ENCODE results near the gene TMEM129.

The TMEM129 gene

GRCh38 chr4:1745165-1745564, 24.0 kb upstream of the TMEM129 start:
- no peak for TF ChIP-seq CTCF (IDR thresholded peaks at IDR 0.05)
- DNase-seq, result no peak
- Mint-ChIP-seq H3K4me3 (no peak overlapping the region), H3K27me3 (ENCODE audit: low read depth, poor library complexity) (peaks cover 4% of the 10 kb centered on the region), H3K27ac (no peak overlapping the region), H3K9me3 (no peaks in the 10 kb centered on the region), H3K36me3 (ENCODE audit: low read depth) (peaks cover 30% of the 10 kb centered on the region), H3K4me1 (no peaks in the 10 kb centered on the region)

- no peak overlapping the region for H3K27ac Mint-ChIP-seq
Observed at GRCh38 chr4:1744552-1744951, 23.4 kb upstream of the TMEM129 start.

GRCh38 chr4:1743975-1744374, 22.9 kb upstream of the TMEM129 start:
- TF ChIP-seq CTCF (IDR thresholded peaks at IDR 0.05), result no peak

More at GRCh38 chr4:1744552-1744951, 23.4 kb upstream of the TMEM129 start:
- DNase-seq, result no peak
- H3K36me3 Mint-ChIP-seq (ENCODE audit: low read depth), result peaks cover 30% of the 10 kb centered on the region
- H3K4me3 Mint-ChIP-seq, result no peak overlapping the region
- H3K27me3 Mint-ChIP-seq (ENCODE audit: low read depth, poor library complexity), result peaks cover 4% of the 10 kb centered on the region
- H3K4me1 Mint-ChIP-seq, result no peaks in the 10 kb centered on the region
- no peak for TF ChIP-seq CTCF (IDR thresholded peaks at IDR 0.05)
- H3K9me3 Mint-ChIP-seq, result no peaks in the 10 kb centered on the region

GRCh38 chr4:1743551-1743950, 22.4 kb upstream of the TMEM129 start:
- H3K27ac Mint-ChIP-seq, result no peak overlapping the region
- H3K36me3 Mint-ChIP-seq (ENCODE audit: low read depth), result peaks cover 38% of the 10 kb centered on the region

More at GRCh38 chr4:1743975-1744374, 22.9 kb upstream of the TMEM129 start:
- DNase-seq, result no peak
- Mint-ChIP-seq H3K4me3 (no peak overlapping the region), H3K4me1 (no peaks in the 10 kb centered on the region), H3K27me3 (ENCODE audit: low read depth, poor library complexity) (peaks cover 4% of the 10 kb centered on the region), H3K9me3 (peaks cover 2% of the 10 kb centered on the region), H3K36me3 (ENCODE audit: low read depth) (peaks cover 33% of the 10 kb centered on the region), H3K27ac (no peak overlapping the region)

GRCh38 chr4:1741208-1741607, 20.1 kb upstream of the TMEM129 start:
- DNase-seq, result no peak
- Mint-ChIP-seq H3K27me3 (ENCODE audit: low read depth, poor library complexity) (no peaks in the 10 kb centered on the region), H3K9me3 (peaks cover 13% of the 10 kb centered on the region), H3K36me3 (ENCODE audit: low read depth) (peaks cover 59% of the 10 kb centered on the region), H3K4me3 (no peak overlapping the region), H3K27ac (no peak overlapping the region), H3K4me1 (no peaks in the 10 kb centered on the region)
- TF ChIP-seq CTCF (IDR thresholded peaks at IDR 0.05), result no peak

More at GRCh38 chr4:1743551-1743950, 22.4 kb upstream of the TMEM129 start:
- Mint-ChIP-seq H3K27me3 (ENCODE audit: low read depth, poor library complexity) (peaks cover 4% of the 10 kb centered on the region), H3K4me1 (no peaks in the 10 kb centered on the region), H3K4me3 (no peak overlapping the region), H3K9me3 (peaks cover 6% of the 10 kb centered on the region)
- no peak for TF ChIP-seq CTCF (IDR thresholded peaks at IDR 0.05)
- DNase-seq, result no peak

GRCh38 chr4:1740021-1740545, 19.0 kb upstream of the TMEM129 start:
- no peaks in the 10 kb centered on the region for H3K4me1 Mint-ChIP-seq
- H3K27me3 Mint-ChIP-seq (ENCODE audit: low read depth, poor library complexity), result no peaks in the 10 kb centered on the region
- H3K36me3 Mint-ChIP-seq (ENCODE audit: low read depth), result peaks cover 67% of the 10 kb centered on the region
- H3K4me3 Mint-ChIP-seq, result no peak overlapping the region
- TF ChIP-seq CTCF (IDR thresholded peaks at IDR 0.05), result no peak
- H3K27ac Mint-ChIP-seq, result no peak overlapping the region
- DNase-seq, result no peak
- peaks cover 13% of the 10 kb centered on the region for H3K9me3 Mint-ChIP-seq

Data from nephron progenitor cell (in vitro differentiated cells).